ENCODE measurements around the gene AREG. TPM values are rescaled to one million over a fixed set of nuclear protein-coding genes. Genes with fewer than 3 reads are reported as not detected.

The AREG gene
- total RNA-seq, 4 donors from 2014 or later, result 13.0 to 40.6 (median 26.2) TPM

- no peak overlapping the region for H3K27ac ChIP-seq
These were observed 38.4 kb downstream of the AREG start for GRCh38 chr4:74483226-74483911.

GRCh38 chr4:74486905-74487304, 42.0 kb downstream of the AREG start:
- 93% methylated on average over 2 of the region's 2 CpGs for WGBS
- Histone ChIP-seq H3K4me1 (peaks cover 7% of the 10 kb centered on the region), H3K4me3 (no peak overlapping the region), H3K9me3 (no peaks in the 10 kb centered on the region), H3K27ac (no peak overlapping the region), H3K27me3 (no peaks in the 10 kb centered on the region), H3K36me3 (no peaks in the 10 kb centered on the region)
- no peak for DNase-seq (ENCODE audit: low spot score in 2 of 2)
- TF ChIP-seq POLR2AphosphoS5 (IDR thresholded peaks at IDR 0.05) (no peak), CTCF (IDR thresholded peaks at IDR 0.05) (no peak), POLR2A (IDR thresholded peaks at IDR 0.05) (no peak), EP300 (IDR thresholded peaks at IDR 0.05) (no peak)

More at GRCh38 chr4:74483226-74483911, 38.4 kb downstream of the AREG start:
- no peak for DNase-seq (ENCODE audit: low spot score in 2 of 2)
- Histone ChIP-seq H3K9me3 (no peaks in the 10 kb centered on the region), H3K4me1 (peaks cover 21% of the 10 kb centered on the region), H3K36me3 (no peaks in the 10 kb centered on the region), H3K4me3 (no peak overlapping the region), H3K27me3 (no peaks in the 10 kb centered on the region)
- TF ChIP-seq POLR2A (IDR thresholded peaks at IDR 0.05), result no peak
- TF ChIP-seq CTCF (IDR thresholded peaks at IDR 0.05), result no peak
- TF ChIP-seq EP300 (IDR thresholded peaks at IDR 0.05), result no peak
- no peak for TF ChIP-seq POLR2AphosphoS5 (IDR thresholded peaks at IDR 0.05)
- WGBS, result 49% methylated on average over 6 of the region's 6 CpGs

- 72% methylated on average over 1 of the region's 1 CpG for WGBS
- no peak overlapping the region for H3K27ac ChIP-seq
- no peak for DNase-seq (ENCODE audit: low spot score in 2 of 2)
- TF ChIP-seq CTCF (IDR thresholded peaks at IDR 0.05), result no peak
- TF ChIP-seq POLR2A (IDR thresholded peaks at IDR 0.05), result no peak
- TF ChIP-seq EP300 (IDR thresholded peaks at IDR 0.05), result no peak
- H3K36me3 ChIP-seq, result no peaks in the 10 kb centered on the region
- no peak overlapping the region for H3K4me3 ChIP-seq
- H3K9me3 ChIP-seq, result no peaks in the 10 kb centered on the region
- H3K27me3 ChIP-seq, result no peaks in the 10 kb centered on the region
- H3K4me1 ChIP-seq, result peaks cover 6% of the 10 kb centered on the region
These were observed 42.8 kb downstream of the AREG start for GRCh38 chr4:74487771-74488170.

GRCh38 chr4:74490736-74491135, 45.8 kb downstream of the AREG start:
- TF ChIP-seq EP300 (IDR thresholded peaks at IDR 0.05) (no peak), POLR2AphosphoS5 (IDR thresholded peaks at IDR 0.05) (no peak), POLR2A (IDR thresholded peaks at IDR 0.05) (no peak), CTCF (IDR thresholded peaks at IDR 0.05) (no peak)
- no peaks in the 10 kb centered on the region for H3K27me3 ChIP-seq
- H3K4me3 ChIP-seq, result no peak overlapping the region
- H3K4me1 ChIP-seq, result no peaks in the 10 kb centered on the region
- H3K9me3 ChIP-seq, result no peaks in the 10 kb centered on the region
- DNase-seq (ENCODE audit: low spot score in 2 of 2), result no peak
- no peak overlapping the region for H3K27ac ChIP-seq
- no peaks in the 10 kb centered on the region for H3K36me3 ChIP-seq
- 50% methylated on average over 1 of the region's 1 CpG for whole genome bisulfite sequencing

GRCh38 chr4:74499986-74500781, 55.2 kb downstream of the AREG start:
- WGBS, result 90% methylated on average over 4 of the region's 4 CpGs
- no peak for TF ChIP-seq EP300 (IDR thresholded peaks at IDR 0.05)
- TF ChIP-seq CTCF (IDR thresholded peaks at IDR 0.05), result no peak
- no peak for TF ChIP-seq POLR2A (IDR thresholded peaks at IDR 0.05)
- no peak for TF ChIP-seq POLR2AphosphoS5 (IDR thresholded peaks at IDR 0.05)

More at GRCh38 chr4:74499986-74500781, 55.2 kb downstream of the AREG start:
- Histone ChIP-seq H3K27ac (no peak overlapping the region), H3K4me3 (no peak overlapping the region), H3K36me3 (no peaks in the 10 kb centered on the region), H3K9me3 (no peaks in the 10 kb centered on the region), H3K4me1 (no peaks in the 10 kb centered on the region), H3K27me3 (no peaks in the 10 kb centered on the region)
- DNase-seq (ENCODE audit: low spot score in 2 of 2), result no peak

Data from suprapubic skin (tissue), 4 donors.